Measurements from ENCODE around the gene HTR2B. TPM values are rescaled to one million over a fixed set of nuclear protein-coding genes. Genes with fewer than 3 reads are reported as not detected.

HTR2B gene
- 0.72 TPM for polyA plus RNA-seq (2012; ENCODE audit: low read depth, missing spikeins)

DNA sequence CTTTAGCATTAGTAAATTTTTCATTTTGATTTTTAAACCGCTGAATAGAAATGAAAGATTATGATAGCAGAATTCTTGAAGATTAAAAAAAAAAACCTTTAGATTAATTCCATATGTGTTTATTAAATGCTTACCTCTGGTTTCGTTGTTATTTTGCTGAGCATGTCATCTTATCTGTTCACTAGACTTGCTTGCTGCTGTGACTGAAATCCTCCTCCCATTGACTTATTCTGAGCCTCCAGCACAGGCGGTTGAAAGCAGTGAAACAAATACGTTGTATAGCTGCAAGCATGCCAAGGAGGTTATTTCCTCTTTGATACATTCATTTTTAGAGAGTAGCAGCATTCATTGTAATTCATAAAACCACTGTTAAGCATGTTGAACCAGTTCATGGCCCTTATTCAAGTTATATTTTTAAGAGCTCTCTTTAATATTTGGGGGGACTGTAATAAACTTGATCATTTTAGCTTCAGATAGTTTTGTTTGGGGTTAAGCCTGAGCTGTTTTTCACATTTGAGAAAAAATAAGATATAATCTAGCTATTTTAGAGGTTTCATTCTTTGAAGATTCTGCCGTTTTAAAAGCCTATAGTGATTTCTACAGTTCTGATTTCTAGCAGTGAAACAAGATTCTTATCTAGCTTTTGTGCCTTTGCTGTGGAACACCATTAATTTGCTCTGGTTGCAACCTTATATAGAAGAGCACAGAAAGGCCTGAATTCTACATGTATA is at the start of gene HTR2B:
TSS of gene HTR2B (minus strand) at position 205 of the 731 bp plus-strand sequence. CDS start 1,278 bp downstream, outside the sequence.
- TF ChIP-seq TAF1 (IDR thresholded peaks at IDR 0.05; ENCODE audit: low read depth, low read length), result no peak
- DNase-seq (ENCODE audit: insufficient read length, low spot score) (no peak), FAIRE-seq (peak; percentile 76)

DNA sequence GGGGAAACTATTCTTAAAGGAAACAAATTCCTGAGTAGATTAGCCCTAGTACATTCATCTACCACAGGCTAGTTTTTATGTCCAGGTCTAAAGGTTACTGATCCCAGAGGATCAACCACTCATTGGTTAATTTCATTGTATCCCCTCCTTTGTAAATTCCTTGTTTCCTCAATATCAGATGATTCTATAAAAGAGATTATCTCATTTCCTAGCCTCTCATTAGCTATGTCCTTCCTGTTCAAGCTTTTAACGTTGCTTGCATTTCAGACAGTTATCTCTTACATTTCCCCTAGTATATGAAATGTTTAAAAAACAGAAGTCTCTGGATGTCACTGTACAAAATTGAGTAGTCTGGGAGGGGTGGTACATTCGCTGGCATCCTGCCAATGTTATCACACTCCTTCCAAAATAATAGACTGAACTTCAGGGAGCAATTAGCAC is 49.4 kb upstream of the HTR2B start:
- FAIRE-seq (no peak), DNase-seq (ENCODE audit: insufficient read length, low spot score) (no peak)
- TF ChIP-seq POU2F2 (IDR thresholded peaks at IDR 0.05; ENCODE audit: low read depth, low read length) (no peak), POLR2AphosphoS5 (IDR thresholded peaks at IDR 0.05; ENCODE audit: low read depth, low read length) (no peak), PAX5 (IDR thresholded peaks at IDR 0.05; ENCODE audit: insufficient read depth, low read length, severe bottlenecking) (no peak), POLR2A (IDR thresholded peaks at IDR 0.05; ENCODE audit: low read depth, low read length) (no peak), TAF1 (IDR thresholded peaks at IDR 0.05; ENCODE audit: low read depth, low read length) (no peak), SPI1 (IDR thresholded peaks at IDR 0.05; ENCODE audit: low read depth, low read length) (no peak)

DNA sequence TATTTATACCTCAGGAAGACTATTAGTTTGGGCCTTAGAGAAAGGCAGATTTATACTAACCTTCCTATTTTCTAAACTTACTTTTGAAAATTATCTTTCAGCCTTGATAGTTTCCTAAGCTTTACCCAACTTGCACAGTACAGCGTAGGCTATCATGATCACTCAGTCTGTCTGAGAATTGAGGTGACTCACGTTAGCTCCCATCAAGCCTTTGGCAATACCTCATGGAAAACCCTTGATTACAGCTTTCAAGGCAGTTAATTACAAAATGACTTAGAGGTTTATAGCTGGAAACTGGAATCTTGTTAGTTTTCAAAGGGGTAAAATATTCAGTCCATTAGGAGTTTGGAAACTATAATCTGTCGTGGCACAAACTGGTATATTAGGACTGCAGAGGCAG is 47.2 kb upstream of the HTR2B start:
- FAIRE-seq, result no peak

DNA sequence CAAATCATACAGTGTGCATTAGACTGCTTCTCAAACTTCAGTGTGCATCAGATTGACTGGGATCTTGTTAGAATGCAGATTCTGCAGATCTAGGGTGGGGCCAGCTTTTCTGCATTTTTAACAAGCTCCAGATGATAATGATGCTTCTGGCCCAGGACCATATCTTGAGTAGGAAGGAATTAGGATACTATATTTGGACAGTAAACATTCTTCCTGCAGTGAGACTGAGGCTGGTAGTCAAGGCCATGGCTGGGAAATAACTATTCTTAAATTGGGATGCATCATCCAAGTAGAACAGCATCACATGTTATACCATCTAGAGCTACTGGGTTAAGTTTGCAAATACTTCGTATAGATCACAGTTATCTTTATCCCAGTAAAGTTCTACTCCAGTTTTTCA is 45.2 kb upstream of the HTR2B start:
- TF ChIP-seq POLR2AphosphoS5 (IDR thresholded peaks at IDR 0.05; ENCODE audit: low read depth, low read length) (no peak), POLR2A (IDR thresholded peaks at IDR 0.05; ENCODE audit: low read depth, low read length) (no peak), SPI1 (IDR thresholded peaks at IDR 0.05; ENCODE audit: low read depth, low read length) (no peak), PAX5 (IDR thresholded peaks at IDR 0.05; ENCODE audit: insufficient read depth, low read length, severe bottlenecking) (no peak), POU2F2 (IDR thresholded peaks at IDR 0.05; ENCODE audit: low read depth, low read length) (no peak), TAF1 (IDR thresholded peaks at IDR 0.05; ENCODE audit: low read depth, low read length) (no peak)
- peak; percentile 16 for FAIRE-seq
- no peak for DNase-seq (ENCODE audit: insufficient read length, low spot score)

More for the DNA sequence above, 47.2 kb upstream of the HTR2B start:
- TF ChIP-seq POU2F2 (IDR thresholded peaks at IDR 0.05; ENCODE audit: low read depth, low read length) (no peak), PAX5 (IDR thresholded peaks at IDR 0.05; ENCODE audit: insufficient read depth, low read length, severe bottlenecking) (no peak), POLR2AphosphoS5 (IDR thresholded peaks at IDR 0.05; ENCODE audit: low read depth, low read length) (no peak), SPI1 (IDR thresholded peaks at IDR 0.05; ENCODE audit: low read depth, low read length) (no peak), TAF1 (IDR thresholded peaks at IDR 0.05; ENCODE audit: low read depth, low read length) (no peak), POLR2A (IDR thresholded peaks at IDR 0.05; ENCODE audit: low read depth, low read length) (no peak)
- no peak for DNase-seq (ENCODE audit: insufficient read length, low spot score)

DNA sequence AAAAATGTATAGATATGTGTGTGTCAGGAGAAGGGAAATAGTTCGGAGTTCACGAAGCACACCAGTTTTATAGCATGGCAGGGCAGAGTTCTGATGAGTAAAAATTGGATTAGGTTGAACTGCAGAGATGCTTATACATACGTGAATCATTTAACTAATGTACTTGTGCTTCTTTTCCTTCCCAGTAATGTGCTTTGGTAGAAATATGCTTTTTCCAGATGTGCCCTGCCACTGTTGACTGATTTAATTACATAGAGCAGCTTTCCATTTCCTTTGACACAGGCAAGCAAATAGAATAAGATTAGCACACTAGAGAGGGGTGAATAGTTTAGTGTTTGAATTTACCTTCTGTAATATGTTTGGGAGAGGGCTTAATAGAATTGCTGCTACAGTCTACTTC is 44.6 kb upstream of the HTR2B start:
- no peak for FAIRE-seq
- TF ChIP-seq POLR2A (IDR thresholded peaks at IDR 0.05; ENCODE audit: low read depth, low read length) (no peak), TAF1 (IDR thresholded peaks at IDR 0.05; ENCODE audit: low read depth, low read length) (no peak), PAX5 (IDR thresholded peaks at IDR 0.05; ENCODE audit: insufficient read depth, low read length, severe bottlenecking) (no peak), SPI1 (IDR thresholded peaks at IDR 0.05; ENCODE audit: low read depth, low read length) (no peak), POU2F2 (IDR thresholded peaks at IDR 0.05; ENCODE audit: low read depth, low read length) (no peak), POLR2AphosphoS5 (IDR thresholded peaks at IDR 0.05; ENCODE audit: low read depth, low read length) (no peak)
- no peak for DNase-seq (ENCODE audit: insufficient read length, low spot score)

DNA sequence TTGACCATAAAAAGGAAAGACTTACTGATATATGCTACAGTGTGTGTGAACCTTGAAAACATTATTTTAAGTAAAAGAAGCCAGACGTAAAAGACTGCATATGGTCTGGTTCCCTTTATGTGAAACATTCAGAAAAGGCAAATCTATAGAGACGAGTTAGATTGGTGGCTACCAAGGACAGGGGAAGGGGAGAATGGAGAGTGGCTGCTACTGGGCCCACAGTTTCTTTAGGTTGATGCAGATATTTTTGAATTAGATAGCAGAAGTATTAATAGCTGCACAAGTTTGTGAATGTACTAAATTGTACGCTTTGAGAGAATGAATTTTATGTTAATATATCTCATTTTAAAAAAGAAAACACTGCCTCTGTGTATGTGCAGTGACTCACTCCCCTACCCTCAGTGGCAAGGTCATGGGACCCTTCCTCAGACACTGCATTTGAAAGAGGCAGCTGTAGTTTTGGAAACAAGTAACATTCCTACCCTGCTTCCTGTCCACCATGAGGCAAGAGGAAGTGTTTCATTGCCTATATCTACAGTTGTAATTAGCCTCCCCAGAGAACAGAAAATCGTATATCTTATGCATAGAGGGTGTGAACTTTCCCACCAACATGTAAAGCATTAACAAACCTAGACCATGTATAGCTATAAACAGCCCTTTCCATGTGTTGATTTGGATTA is 43.8 kb upstream of the HTR2B start:
- no peak for DNase-seq (ENCODE audit: insufficient read length, low spot score)
- TF ChIP-seq SPI1 (IDR thresholded peaks at IDR 0.05; ENCODE audit: low read depth, low read length) (0 out of 2 replicates have a peak, but pooled peaks have one; percentile 22), POLR2A (IDR thresholded peaks at IDR 0.05; ENCODE audit: low read depth, low read length) (no peak)
- FAIRE-seq, result peak; percentile 83

DNA sequence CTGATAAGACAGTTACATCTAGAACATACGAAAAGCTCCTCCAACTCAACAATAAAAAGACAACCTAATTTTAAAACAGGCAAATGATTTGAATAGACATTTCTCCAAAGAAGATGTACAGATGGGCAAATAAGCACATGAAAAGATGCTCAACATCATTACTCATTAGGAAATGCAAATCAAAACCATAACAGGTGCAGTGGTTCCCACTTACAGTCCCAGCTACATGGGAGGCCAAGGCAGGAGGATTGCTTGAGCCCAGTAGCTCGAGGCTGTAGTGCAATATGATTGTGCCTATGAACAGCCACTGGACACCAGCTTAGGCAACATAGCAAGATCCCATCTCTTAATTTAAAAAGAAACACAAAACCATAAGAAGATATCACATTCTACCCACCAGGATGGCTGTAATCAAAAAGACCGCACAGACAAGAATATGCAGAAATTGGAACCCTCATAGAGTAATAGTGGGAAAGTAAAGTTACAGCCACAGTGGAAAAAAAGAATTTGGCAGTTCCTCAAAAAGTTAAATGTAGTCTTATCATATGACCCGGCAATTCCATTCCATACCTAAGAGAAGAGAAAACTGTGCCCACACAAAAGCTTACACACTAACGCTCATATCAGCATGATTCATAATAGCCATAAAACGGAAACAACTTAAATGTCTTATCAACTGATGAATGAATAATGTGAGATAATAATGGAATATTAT is 43.1 kb upstream of the HTR2B start:
- DNase-seq (ENCODE audit: insufficient read length, low spot score) (no peak), FAIRE-seq (peak; percentile 13)
- TF ChIP-seq SPI1 (IDR thresholded peaks at IDR 0.05; ENCODE audit: low read depth, low read length) (no peak), POLR2A (IDR thresholded peaks at IDR 0.05; ENCODE audit: low read depth, low read length) (no peak), POU2F2 (IDR thresholded peaks at IDR 0.05; ENCODE audit: low read depth, low read length) (no peak), PAX5 (IDR thresholded peaks at IDR 0.05; ENCODE audit: insufficient read depth, low read length, severe bottlenecking) (no peak), POLR2AphosphoS5 (IDR thresholded peaks at IDR 0.05; ENCODE audit: low read depth, low read length) (no peak), TAF1 (IDR thresholded peaks at IDR 0.05; ENCODE audit: low read depth, low read length) (no peak)

DNA sequence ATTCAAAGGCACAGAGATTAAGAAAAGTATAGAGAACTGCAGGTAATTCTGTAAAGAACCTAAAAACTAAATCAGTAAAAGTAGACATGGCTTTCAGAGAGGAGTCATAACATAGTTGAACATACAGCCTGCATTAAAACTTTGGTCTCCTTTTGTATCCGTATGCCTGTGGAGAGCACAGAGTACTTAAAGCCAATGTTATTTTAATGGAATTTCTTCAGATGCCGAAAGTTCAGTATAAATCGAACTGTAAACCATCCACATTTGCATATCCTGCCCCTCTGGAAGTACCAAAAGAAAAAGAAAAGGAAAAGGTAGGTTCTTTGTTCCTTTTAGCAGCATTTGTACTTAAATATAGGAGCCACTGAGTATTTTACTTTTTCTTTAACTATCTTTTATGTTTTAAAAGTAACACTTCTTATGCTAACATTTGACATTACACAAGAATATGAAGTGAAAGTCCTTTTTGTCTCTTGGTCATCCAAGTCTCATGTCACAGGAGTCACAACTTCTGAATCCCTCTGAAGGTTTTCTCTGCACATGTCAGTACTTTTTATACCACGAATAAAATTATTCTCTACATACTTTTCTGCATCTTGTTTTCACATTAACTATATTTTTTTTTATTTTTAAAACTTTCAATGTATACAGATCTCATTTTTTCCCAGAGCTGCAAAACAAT is 38.7 kb upstream of the HTR2B start:
- FAIRE-seq (no peak), DNase-seq (ENCODE audit: insufficient read length, low spot score) (no peak)
- no peak for TF ChIP-seq SPI1 (IDR thresholded peaks at IDR 0.05; ENCODE audit: low read depth, low read length)
- TF ChIP-seq PAX5 (IDR thresholded peaks at IDR 0.05; ENCODE audit: insufficient read depth, low read length, severe bottlenecking), result no peak
- TF ChIP-seq POLR2AphosphoS5 (IDR thresholded peaks at IDR 0.05; ENCODE audit: low read depth, low read length), result no peak
- no peak for TF ChIP-seq POU2F2 (IDR thresholded peaks at IDR 0.05; ENCODE audit: low read depth, low read length)
- TF ChIP-seq POLR2A (IDR thresholded peaks at IDR 0.05; ENCODE audit: low read depth, low read length), result no peak
- no peak for TF ChIP-seq TAF1 (IDR thresholded peaks at IDR 0.05; ENCODE audit: low read depth, low read length)

DNA sequence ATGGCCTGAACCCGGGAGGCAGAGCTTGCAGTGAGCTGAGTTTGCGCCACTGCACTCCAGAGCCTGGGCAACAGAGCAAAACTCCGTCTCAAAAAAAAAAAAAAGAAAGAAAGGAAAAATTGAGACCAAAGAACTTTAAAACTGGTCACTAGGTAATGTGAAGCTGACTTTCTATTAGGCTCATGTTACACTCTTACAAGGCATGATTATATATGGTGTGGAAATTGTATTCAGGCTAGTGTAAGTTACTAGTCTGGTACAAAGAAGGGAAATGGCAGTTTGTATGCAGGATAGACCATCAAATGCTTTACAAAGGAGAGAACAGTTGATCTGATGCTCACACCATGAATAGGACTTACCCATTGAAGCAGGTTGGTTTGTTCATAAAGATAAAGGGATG is 38.2 kb upstream of the HTR2B start:
- peak; percentile 85 for FAIRE-seq
- TF ChIP-seq PAX5 (IDR thresholded peaks at IDR 0.05; ENCODE audit: insufficient read depth, low read length, severe bottlenecking) (no peak), POU2F2 (IDR thresholded peaks at IDR 0.05; ENCODE audit: low read depth, low read length) (no peak), TAF1 (IDR thresholded peaks at IDR 0.05; ENCODE audit: low read depth, low read length) (no peak), SPI1 (IDR thresholded peaks at IDR 0.05; ENCODE audit: low read depth, low read length) (no peak), POLR2AphosphoS5 (IDR thresholded peaks at IDR 0.05; ENCODE audit: low read depth, low read length) (no peak), POLR2A (IDR thresholded peaks at IDR 0.05; ENCODE audit: low read depth, low read length) (no peak)
- no peak for DNase-seq (ENCODE audit: insufficient read length, low spot score)

All from GM12891 (cell line).